ENCODE results near the gene POU2AF2.
"Not testable (repeated sequence)": the region's sequence is repeated elsewhere in the genome, so short reads cannot be mapped to it uniquely, and the experiment has no call there.

POU2AF2 gene

GRCh38 chr11:111310723-111311122, 65.2 kb downstream of the POU2AF2 start:
- Histone ChIP-seq H3K4me1 (ENCODE audit: insufficient read depth, low read length, severe bottlenecking) (no peaks in the 10 kb centered on the region), H3F3A (ENCODE audit: insufficient read depth, low read length) (0 out of 2 replicates have a peak, but pooled peaks cover 5% of the 10 kb centered on the region), H3K9me2 (ENCODE audit: low read depth, low read length) (no peaks in the 10 kb centered on the region), H4K20me1 (ENCODE audit: insufficient read depth, low read length) (no peaks in the 10 kb centered on the region), H3K27me3 (ENCODE audit: insufficient read depth, low read length) (no peaks in the 10 kb centered on the region), H3K9me3 (ENCODE audit: low read length) (no peaks in the 10 kb centered on the region), H3K9ac (ENCODE audit: low read length) (no peak overlapping the region), H3K4me3 (ENCODE audit: low read depth, low read length, poor library complexity, severe bottlenecking) (no peak overlapping the region), H2AFZ (ENCODE audit: low read length) (no peak overlapping the region), H3K36me3 (ENCODE audit: insufficient read depth, low read length) (peaks cover 22% of the 10 kb centered on the region; the same call in 1 of the 2 replicates), H3K4me2 (ENCODE audit: low read length) (no peak overlapping the region), H3K27ac (ENCODE audit: low read depth, low read length, poor library complexity, severe bottlenecking) (no peak overlapping the region), H3K79me2 (ENCODE audit: insufficient read depth, low read length) (no peaks in the 10 kb centered on the region)
- no peak for TF ChIP-seq EZH2 (IDR thresholded peaks at IDR 0.05; ENCODE audit: borderline replicate concordance, low read length)
- no peak for TF ChIP-seq CTCF (IDR thresholded peaks at IDR 0.05; ENCODE audit: low read length)

GRCh38 chr11:111312076-111312475, 66.6 kb downstream of the POU2AF2 start:
- Histone ChIP-seq H3F3A (ENCODE audit: insufficient read depth, low read length) (0 out of 2 replicates have a peak, but pooled peaks cover 2% of the 10 kb centered on the region), H3K9me2 (ENCODE audit: low read depth, low read length) (no peaks in the 10 kb centered on the region), H3K9ac (ENCODE audit: low read length) (no peak overlapping the region), H3K27ac (ENCODE audit: low read depth, low read length, poor library complexity, severe bottlenecking) (no peak overlapping the region), H3K4me2 (ENCODE audit: low read length) (no peak overlapping the region), H3K4me3 (ENCODE audit: low read depth, low read length, poor library complexity, severe bottlenecking) (no peak overlapping the region), H3K9me3 (ENCODE audit: low read length) (no peaks in the 10 kb centered on the region), H3K79me2 (ENCODE audit: insufficient read depth, low read length) (no peaks in the 10 kb centered on the region), H2AFZ (ENCODE audit: low read length) (no peak overlapping the region), H3K36me3 (ENCODE audit: insufficient read depth, low read length) (peaks cover 14% of the 10 kb centered on the region; the same call in 1 of the 2 replicates), H3K4me1 (ENCODE audit: insufficient read depth, low read length, severe bottlenecking) (no peaks in the 10 kb centered on the region), H3K27me3 (ENCODE audit: insufficient read depth, low read length) (no peaks in the 10 kb centered on the region), H4K20me1 (ENCODE audit: insufficient read depth, low read length) (no peaks in the 10 kb centered on the region)
- TF ChIP-seq CTCF (IDR thresholded peaks at IDR 0.05; ENCODE audit: low read length) (no peak), EZH2 (IDR thresholded peaks at IDR 0.05; ENCODE audit: borderline replicate concordance, low read length) (no peak)

- no peak overlapping the region for H3K9ac ChIP-seq (ENCODE audit: low read length)
- H3K79me2 ChIP-seq (ENCODE audit: insufficient read depth, low read length): no peaks in the 10 kb centered on the region
- H4K20me1 ChIP-seq (ENCODE audit: insufficient read depth, low read length): no peaks in the 10 kb centered on the region
- H3K4me3 ChIP-seq (ENCODE audit: low read depth, low read length, poor library complexity, severe bottlenecking): no peak overlapping the region
- H2AFZ ChIP-seq (ENCODE audit: low read length): no peak overlapping the region
- H3K9me3 ChIP-seq (ENCODE audit: low read length): no peaks in the 10 kb centered on the region
- TF ChIP-seq EZH2 (IDR thresholded peaks at IDR 0.05; ENCODE audit: borderline replicate concordance, low read length): no peak
- no peak for TF ChIP-seq CTCF (IDR thresholded peaks at IDR 0.05; ENCODE audit: low read length)
- H3K4me2 ChIP-seq (ENCODE audit: low read length): no peak overlapping the region
- H3K27ac ChIP-seq (ENCODE audit: low read depth, low read length, poor library complexity, severe bottlenecking): no peak overlapping the region
- H3K36me3 ChIP-seq (ENCODE audit: insufficient read depth, low read length): no peaks in the 10 kb centered on the region
- H3K27me3 ChIP-seq (ENCODE audit: insufficient read depth, low read length): peaks cover 3% of the 10 kb centered on the region; the same call in 1 of the 2 replicates
- no peaks in the 10 kb centered on the region for H3K9me2 ChIP-seq (ENCODE audit: low read depth, low read length)
- H3K4me1 ChIP-seq (ENCODE audit: insufficient read depth, low read length, severe bottlenecking): no peaks in the 10 kb centered on the region
- H3F3A ChIP-seq (ENCODE audit: insufficient read depth, low read length): no peaks in the 10 kb centered on the region
Observed at GRCh38 chr11:111319296-111319695, 73.8 kb downstream of the POU2AF2 start.

- H3K4me2 ChIP-seq (ENCODE audit: low read length); H2AFZ ChIP-seq (ENCODE audit: low read length); H3F3A ChIP-seq (ENCODE audit: insufficient read depth, low read length); H3K9ac ChIP-seq (ENCODE audit: low read length); H3K79me2 ChIP-seq (ENCODE audit: insufficient read depth, low read length); H3K9me2 ChIP-seq (ENCODE audit: low read depth, low read length); H3K9me3 ChIP-seq (ENCODE audit: low read length); H3K36me3 ChIP-seq (ENCODE audit: insufficient read depth, low read length); H3K27me3 ChIP-seq (ENCODE audit: insufficient read depth, low read length); H3K27ac ChIP-seq (ENCODE audit: low read depth, low read length, poor library complexity, severe bottlenecking); H3K4me3 ChIP-seq (ENCODE audit: low read depth, low read length, poor library complexity, severe bottlenecking); H3K4me1 ChIP-seq (ENCODE audit: insufficient read depth, low read length, severe bottlenecking); H4K20me1 ChIP-seq (ENCODE audit: insufficient read depth, low read length): not testable (repeated sequence)
Observed at GRCh38 chr11:111320199-111320598, 74.7 kb downstream of the POU2AF2 start.

All from OCI-LY1 (cell line).